Lung (tissue), 12 donors: ENCODE results near the gene RABL6. TPM values are rescaled to one million over a fixed set of nuclear protein-coding genes. Genes with fewer than 3 reads are reported as not detected.

Experiments used
- ATAC-seq: fragments of 200-7000 bp; cut with Tn5 transposase; one replicate; pipeline ENCODE4 v1.9.1; 2020; ENCODE audit warnings: moderate number of reproducible peaks; ENCODE audit not compliant: insufficient read depth, low FRiP score
- DNase-seq, 3 donors: peaks; one replicate each; pipeline ENCODE4 v3.0.0-alpha.2; 2013 to 2017
- H3K27ac ChIP-seq, 2 donors: one replicate each; pipeline ENCODE4 v1.5.1; 2013; ENCODE audit warnings: mild to moderate bottlenecking in 2 of 2, moderate library complexity in 2 of 2, control low read depth in 1 of 2, inconsistent platforms in 1 of 2, low read depth in 1 of 2, low read length in 1 of 2
- H3K27me3 ChIP-seq, 3 donors: one replicate each; pipeline ENCODE4 v1.5.1; 2013; ENCODE audit warnings: low read length in 2 of 3; ENCODE audit not compliant: control insufficient read depth in 3 of 3, insufficient read depth in 3 of 3
- H3K36me3 ChIP-seq, 4 donors: one replicate each; pipeline ENCODE4 v1.5.1; 2013; ENCODE audit warnings: low read length in 4 of 4, mild to moderate bottlenecking in 1 of 4, moderate library complexity in 1 of 4; ENCODE audit not compliant: control insufficient read depth in 4 of 4, insufficient read depth in 4 of 4
- H3K4me1 ChIP-seq, 5 donors: one replicate each; pipeline ENCODE4 v1.5.1; 2013; ENCODE audit warnings: low read length in 5 of 5, mild to moderate bottlenecking in 2 of 5, moderate library complexity in 1 of 5; ENCODE audit not compliant: control insufficient read depth in 5 of 5, insufficient read depth in 5 of 5
- H3K4me3 ChIP-seq: one replicate; pipeline ENCODE4 v1.5.1; 2013; ENCODE audit warnings: mild to moderate bottlenecking, control low read depth, moderate library complexity
- H3K9ac ChIP-seq, 2 donors: one replicate each; pipeline ENCODE4 v1.5.1; 2013; ENCODE audit warnings: low read length in 2 of 2, control low read depth in 1 of 2; ENCODE audit not compliant: insufficient read depth in 1 of 2
- H3K9me3 ChIP-seq, 4 donors: one replicate each; pipeline ENCODE4 v1.5.1; 2013; ENCODE audit warnings: low read length in 3 of 4, mild to moderate bottlenecking in 1 of 4, moderate library complexity in 1 of 4; ENCODE audit not compliant: control insufficient read depth in 4 of 4, insufficient read depth in 3 of 4
- WGBS, 2 donors: extraction: QIAGEN DNeasy Blood & Tissue Kit; methylation state at CpG; one replicate each; pipeline ENCODE4 v1.1.7; 2013; 5-methylcytosine and 5-hydroxymethylcytosine counted together
- polyA plus RNA-seq, 2 donors: library from polyadenylated mRNA; stranded (reverse); fragments of 200-250 nt; gene quantifications; one replicate each; pipeline ENCODE4 v1.2.1, GENCODE V29; 2013
- total RNA-seq, 2 donors: library from RNA; depleted of rRNA in 1 of 2; stranded (reverse); fragments of >200 nt in 1 of 2; gene quantifications; one replicate each; pipeline ENCODE4 v1.2.1, GENCODE V29; 2014 to 2021
- TF ChIP-seq, protein P1 (sequence below): IDR thresholded peaks from 2 replicates; pipeline ENCODE4 v1.5.1; 2012; ENCODE audit warnings: mild to moderate bottlenecking; ENCODE audit errors: control extremely low read depth, extremely low read depth
- donor health status: control.
- donor health status: control.
- donor health status: Bipolar disorder and iron deficiency.
- donor health status: healthy.
- donor health status: DM: yes; HTN: yes; CAD: no.

Gene RABL6
- total and polyA plus RNA-seq, 4 donors: 36.4 to 87.8 (median 62.2) TPM

DNA sequence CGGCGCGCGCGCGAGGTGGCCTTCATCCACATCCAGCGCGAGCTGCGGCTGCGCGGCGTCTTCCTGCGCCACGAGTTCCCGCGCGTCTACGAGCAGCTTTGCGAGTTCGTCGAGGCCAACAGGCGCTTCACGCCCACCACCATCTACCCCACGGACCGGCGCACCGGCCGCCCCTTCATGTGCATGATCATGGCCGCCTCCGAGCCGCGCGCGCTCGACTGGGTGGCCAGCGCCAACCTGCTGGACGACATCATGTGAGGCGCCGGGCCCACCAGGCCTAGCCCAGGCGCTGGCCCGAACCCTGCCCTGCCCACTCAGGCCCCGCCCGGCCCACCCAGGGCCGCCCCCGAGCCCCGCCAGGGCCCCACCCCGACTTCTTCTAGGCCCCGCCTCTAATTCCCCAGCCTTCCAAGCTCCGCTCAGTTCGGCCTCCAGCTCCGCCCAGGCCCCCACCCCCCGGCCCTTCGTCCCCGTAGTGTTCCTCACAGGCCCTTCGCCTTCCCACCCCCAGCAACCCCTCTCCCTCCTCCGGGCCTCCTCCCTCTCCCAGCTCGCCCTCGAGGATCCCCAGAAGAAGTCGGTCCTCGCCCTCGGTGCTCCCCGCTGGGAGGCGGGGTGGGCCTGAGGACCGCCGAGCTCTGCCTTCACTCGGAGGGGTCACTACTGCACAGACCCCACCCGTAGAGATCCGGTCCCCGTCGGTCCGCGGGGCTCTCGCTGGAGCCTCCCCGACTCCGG is 39.5 kb downstream of the RABL6 start:
- DNase-seq (peak; percentile 52 to 71 (median 67)), ATAC-seq (peak; percentile 7)
- 1 to 3% methylated on average over 48 to 75 of the region's 75 CpGs for WGBS, 2 donors
- Histone ChIP-seq H3K9me3 (peaks cover 0 to 3% (median 0%) of the 10 kb centered on the region in 4 donors), H3K36me3 (peaks cover 0 to 6% (median 2%) of the 10 kb centered on the region in 4 donors), H3K27me3 (peaks cover 3 to 21% (median 8%) of the 10 kb centered on the region in 3 donors), H3K4me1 (peaks cover 3 to 28% (median 9%) of the 10 kb centered on the region in 5 donors), H3K27ac (peak overlapping the region in 1 of 2 donors; percentile 75), H3K9ac (no peak overlapping the region), H3K4me3 (peak overlapping the region; percentile 38)
- TF ChIP-seq, protein P1, sequence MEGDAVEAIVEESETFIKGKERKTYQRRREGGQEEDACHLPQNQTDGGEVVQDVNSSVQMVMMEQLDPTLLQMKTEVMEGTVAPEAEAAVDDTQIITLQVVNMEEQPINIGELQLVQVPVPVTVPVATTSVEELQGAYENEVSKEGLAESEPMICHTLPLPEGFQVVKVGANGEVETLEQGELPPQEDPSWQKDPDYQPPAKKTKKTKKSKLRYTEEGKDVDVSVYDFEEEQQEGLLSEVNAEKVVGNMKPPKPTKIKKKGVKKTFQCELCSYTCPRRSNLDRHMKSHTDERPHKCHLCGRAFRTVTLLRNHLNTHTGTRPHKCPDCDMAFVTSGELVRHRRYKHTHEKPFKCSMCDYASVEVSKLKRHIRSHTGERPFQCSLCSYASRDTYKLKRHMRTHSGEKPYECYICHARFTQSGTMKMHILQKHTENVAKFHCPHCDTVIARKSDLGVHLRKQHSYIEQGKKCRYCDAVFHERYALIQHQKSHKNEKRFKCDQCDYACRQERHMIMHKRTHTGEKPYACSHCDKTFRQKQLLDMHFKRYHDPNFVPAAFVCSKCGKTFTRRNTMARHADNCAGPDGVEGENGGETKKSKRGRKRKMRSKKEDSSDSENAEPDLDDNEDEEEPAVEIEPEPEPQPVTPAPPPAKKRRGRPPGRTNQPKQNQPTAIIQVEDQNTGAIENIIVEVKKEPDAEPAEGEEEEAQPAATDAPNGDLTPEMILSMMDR: no peak

DNA sequence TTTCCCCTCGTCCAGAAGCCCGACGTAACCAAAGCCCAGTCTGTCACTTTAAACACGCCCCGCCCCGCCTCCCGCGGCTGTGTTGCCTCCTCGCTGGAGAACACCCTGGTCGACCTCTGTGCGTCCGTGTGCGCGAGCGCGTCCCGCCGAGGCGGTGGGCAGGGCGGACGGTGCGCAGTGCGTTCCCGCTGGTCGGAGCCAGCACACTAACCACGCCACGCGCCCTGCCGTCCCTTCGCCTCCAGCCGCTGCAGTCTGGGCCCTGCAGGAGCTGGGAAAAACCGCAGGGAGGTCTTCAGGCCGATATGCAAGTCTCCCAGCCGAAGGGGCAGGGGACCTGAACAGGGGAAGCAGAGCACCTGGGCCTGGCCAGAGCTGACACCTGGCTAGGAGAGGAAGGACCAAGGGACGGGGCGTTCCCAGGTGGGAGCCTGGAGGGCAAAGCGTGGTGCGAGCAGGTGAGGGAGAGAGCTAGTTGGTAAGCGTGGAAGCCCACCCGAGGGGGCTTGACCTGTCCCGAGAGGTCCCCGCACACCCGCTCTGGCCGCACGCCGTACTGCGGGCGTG is 40.2 kb downstream of the RABL6 start:
- DNase-seq (peak; percentile 60 to 73 (median 69)), ATAC-seq (peak; percentile 63)
- TF ChIP-seq, protein P1: no peak
- H3K27me3 ChIP-seq: peaks cover 3 to 21% (median 8%) of the 10 kb centered on the region in 3 donors
- H3K9me3 ChIP-seq: peaks cover 0 to 3% (median 0%) of the 10 kb centered on the region in 4 donors
- H3K4me1 ChIP-seq: peaks cover 3 to 24% (median 9%) of the 10 kb centered on the region in 5 donors
- peak overlapping the region; percentile 38 for H3K4me3 ChIP-seq
- WGBS, 2 donors: 1% methylated on average over 47 to 48 of the region's 48 CpGs
- peak overlapping the region; percentile 71 to 75 for H3K27ac ChIP-seq
- peaks cover 0 to 6% (median 2%) of the 10 kb centered on the region in 4 donors for H3K36me3 ChIP-seq
- no peak overlapping the region for H3K9ac ChIP-seq

DNA sequence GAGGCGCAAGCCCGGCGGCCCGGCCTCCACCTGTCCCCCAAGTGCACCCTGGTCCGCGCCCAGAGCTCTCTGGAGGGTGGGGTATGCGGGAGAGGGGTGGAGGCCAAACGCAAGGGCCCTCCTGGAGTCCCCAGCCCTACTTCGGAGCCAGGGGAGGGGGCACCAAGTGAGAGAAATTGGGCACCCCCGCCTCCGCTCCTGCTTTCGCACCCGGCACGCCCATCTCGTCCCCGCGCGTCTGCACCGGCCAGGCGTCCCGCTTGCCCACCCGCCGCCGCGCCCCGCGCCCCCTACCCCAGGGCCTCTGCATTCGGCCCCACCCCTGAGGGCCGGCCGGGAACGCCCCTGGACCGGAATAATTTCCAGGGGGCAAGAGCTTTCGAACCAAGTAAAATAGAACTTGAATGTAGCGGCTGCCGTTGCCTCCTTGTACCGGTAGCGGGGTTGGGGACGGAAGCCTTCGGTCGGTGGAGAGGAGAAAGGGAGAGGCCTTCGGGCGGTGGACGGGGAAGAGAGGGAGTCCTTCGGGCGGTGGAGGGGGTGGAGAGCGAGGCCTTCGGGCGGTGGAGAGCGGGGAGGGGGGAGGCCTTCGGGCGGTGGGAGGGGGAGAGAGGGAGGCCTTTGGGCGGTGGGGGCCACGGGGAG is 40.8 kb downstream of the RABL6 start:
- TF ChIP-seq, protein P1: no peak
- peaks cover 0 to 3% (median 0%) of the 10 kb centered on the region in 4 donors for H3K9me3 ChIP-seq
- H3K4me1 ChIP-seq: peaks cover 3 to 23% (median 9%) of the 10 kb centered on the region in 5 donors
- ATAC-seq (peak; percentile 1), DNase-seq (no peak)
- H3K27me3 ChIP-seq: peaks cover under 1 to 16% (median 8%) of the 10 kb centered on the region in 3 donors
- H3K9ac ChIP-seq: no peak overlapping the region
- H3K27ac ChIP-seq: peak overlapping the region; percentile 78 to 88
- peaks cover 0 to 6% (median 2%) of the 10 kb centered on the region in 4 donors for H3K36me3 ChIP-seq
- peak overlapping the region; percentile 38 for H3K4me3 ChIP-seq
- WGBS, 2 donors: 1% methylated on average over 43 to 53 of the region's 53 CpGs
